Hematopoietic multipotent progenitor cell treated with erythropoietin and hydrocortisone succinate and interleukin-3 and kit ligand, for 15 days (in vitro differentiated cells): ENCODE data around the gene ATOSB.
A peak's percentile ranks its signal among the peaks of the same experiment; 100 is the strongest.
"Not testable (repeated sequence)": the region's sequence is repeated elsewhere in the genome, so short reads cannot be mapped to it uniquely, and the experiment has no call there.

Experiments
- DNase-seq: peaks from one replicate; pipeline ENCODE4 v3.0.0-alpha.2; 2015; ENCODE audit warnings: low spot score

Gene ATOSB, protein sequence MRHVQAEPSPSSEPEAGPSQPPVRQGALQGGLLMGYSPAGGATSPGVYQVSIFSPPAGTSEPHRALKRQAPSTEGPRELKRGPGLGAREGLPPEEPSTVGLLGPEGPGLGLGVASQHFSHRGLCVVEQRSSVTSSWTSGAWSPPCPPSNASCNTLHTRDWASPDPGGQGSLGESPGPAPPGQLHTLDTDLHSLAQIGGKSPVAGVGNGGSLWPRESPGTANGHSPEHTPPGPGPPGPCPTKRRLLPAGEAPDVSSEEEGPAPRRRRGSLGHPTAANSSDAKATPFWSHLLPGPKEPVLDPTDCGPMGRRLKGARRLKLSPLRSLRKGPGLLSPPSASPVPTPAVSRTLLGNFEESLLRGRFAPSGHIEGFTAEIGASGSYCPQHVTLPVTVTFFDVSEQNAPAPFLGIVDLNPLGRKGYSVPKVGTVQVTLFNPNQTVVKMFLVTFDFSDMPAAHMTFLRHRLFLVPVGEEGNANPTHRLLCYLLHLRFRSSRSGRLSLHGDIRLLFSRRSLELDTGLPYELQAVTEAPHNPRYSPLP

DNA sequence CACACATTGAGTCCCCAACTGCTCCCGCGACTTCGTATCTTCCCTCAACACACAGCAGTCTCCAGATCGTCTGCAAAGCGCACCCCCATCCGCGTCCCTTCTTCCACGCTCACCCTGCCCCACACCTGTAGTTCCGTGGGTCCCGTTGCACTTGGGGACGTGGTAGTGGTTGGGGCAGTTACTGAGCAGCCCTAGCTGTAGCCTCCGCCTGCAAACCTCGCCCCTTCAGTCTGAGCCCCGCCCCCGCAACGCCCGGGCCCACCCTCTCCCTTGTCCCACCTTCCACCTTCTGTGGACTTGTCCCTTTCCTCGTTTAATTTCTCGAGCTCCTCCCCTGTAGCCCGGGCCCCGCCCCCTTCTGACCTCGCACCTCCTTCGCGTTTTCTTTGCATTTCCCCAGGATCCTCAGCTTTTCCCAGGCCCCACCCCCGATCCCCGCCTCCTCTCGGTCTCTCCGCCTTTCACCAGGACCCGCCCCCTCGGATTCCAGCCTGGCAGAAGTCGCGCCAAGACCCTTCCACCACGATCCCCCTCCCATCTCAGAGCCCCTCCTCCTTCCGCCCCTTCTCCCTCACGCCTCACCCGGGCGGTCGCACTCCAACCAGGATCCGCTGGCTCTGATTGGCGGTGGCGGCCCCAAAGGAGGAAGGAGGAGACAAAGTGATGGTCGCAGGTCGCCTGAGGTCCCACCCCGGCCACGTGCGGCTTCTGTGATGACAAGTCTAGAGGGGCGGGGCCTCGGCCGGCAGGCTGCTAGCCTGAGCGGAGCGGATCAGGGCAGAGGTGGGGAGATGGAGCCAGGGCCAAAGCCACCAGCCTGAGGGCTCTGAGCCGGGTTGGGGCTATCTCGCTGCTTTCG is at the start of gene ATOSB:
TSS of gene ATOSB (minus strand) at position 183 of the 859 bp plus-strand sequence. CDS start 7,588 bp downstream, outside the sequence.
- DNase-seq, result peak; percentile 93

DNA sequence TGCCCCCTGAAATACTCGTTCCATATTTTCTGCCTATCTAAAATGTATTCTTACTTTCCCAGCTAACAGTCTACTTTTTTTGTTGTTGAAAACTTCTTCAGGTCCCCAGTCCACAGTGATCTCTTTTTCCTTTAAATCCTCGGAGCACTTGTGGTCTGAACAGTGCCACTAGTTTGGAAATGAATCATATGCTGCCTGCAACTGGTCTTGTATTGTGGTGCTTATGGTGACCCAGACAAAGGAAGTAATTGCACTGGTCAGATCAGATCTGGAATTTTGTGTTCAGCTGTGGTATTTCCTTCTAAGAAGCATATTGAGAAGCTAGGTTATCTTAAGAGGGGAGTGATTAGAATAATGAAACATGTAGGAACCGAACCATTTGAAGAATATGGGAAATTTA is 49.0 kb upstream of the ATOSB start:
- DNase-seq, result no peak

DNA sequence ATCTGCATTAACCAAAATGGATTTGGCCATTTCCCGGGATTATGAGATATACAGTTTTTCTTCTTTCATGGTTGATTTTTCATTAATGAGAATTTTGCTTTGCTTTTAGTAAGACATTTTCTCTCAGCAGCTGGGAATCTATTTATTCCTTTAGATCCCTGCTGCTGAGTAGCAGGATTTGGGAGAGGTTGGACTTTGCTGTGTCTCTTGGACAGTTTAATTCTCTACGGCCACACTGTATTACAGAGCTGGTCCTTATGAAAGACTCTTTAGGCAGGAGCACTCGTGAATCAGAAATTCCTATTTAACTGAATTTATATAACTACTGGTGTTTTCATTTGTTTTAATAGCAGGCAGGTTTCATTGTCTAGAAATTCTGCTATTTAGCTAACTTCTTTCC is 47.8 kb upstream of the ATOSB start:
- no peak for DNase-seq

GRCh38 chr9:35162605-35163315 is 47.1 kb upstream of the ATOSB start:
- DNase-seq, result no peak

GRCh38 chr9:35161713-35162604 is 46.3 kb upstream of the ATOSB start, which contains the start of gene UNC13B:
Gene UNC13B (plus strand): TSS chr9:35162009. CDS start chr9:35162284, 275 bp downstream.
- DNase-seq, result peak; percentile 75

GRCh38 chr9:35158501-35159280 is 43.0 kb upstream of the ATOSB start:
- no peak for DNase-seq

DNA sequence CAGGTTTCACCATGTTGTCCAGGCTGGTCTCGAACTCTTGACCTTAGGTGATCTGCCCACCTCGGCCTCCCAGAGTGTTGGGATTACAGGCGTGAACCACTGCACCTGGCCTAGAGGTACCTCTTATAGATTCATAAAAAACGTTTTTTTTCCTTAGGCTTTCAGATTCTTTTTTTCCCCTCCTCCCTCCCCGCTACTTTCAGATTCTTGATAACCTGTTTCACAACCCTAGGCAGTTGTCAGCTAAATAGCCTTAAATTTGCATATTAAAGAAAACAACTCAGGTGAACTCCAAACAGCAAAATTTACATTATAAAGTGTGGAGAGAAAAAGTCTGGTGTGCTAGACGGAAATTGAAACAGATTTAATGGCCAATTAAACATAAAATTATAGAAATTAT is 42.2 kb upstream of the ATOSB start:
- DNase-seq, result not testable (repeated sequence)

- DNase-seq, result no peak
Observed at GRCh38 chr9:35156781-35157180, 41.1 kb upstream of the ATOSB start.

DNA sequence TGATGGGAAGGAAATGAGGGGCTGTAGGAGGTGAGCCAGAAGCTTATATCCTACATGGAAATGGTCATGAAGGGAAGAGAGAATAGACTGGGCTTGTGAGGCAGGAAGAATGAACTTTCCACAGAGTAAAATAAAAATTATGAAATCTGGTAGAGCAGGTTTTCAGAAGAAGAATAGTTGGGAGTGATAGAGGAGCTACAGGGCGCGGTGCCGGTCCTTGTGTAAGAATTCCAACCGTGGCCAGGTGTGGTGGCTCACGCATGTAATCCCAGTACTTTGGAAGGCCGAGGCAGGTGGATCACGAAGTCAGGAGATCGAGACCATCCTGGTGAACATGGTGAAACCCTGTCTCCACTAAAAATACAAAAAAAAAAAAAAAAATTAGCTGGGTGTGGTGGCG is 37.3 kb upstream of the ATOSB start:
- DNase-seq, result no peak

GRCh38 chr9:35147941-35148563 is 32.4 kb upstream of the ATOSB start:
- not testable (repeated sequence) for DNase-seq

- DNase-seq, result no peak
Observed at GRCh38 chr9:35142037-35142436, 26.4 kb upstream of the ATOSB start.

- no peak for DNase-seq
Observed at GRCh38 chr9:35140093-35140492, 24.4 kb upstream of the ATOSB start.

- no peak for DNase-seq
Observed at GRCh38 chr9:35136866-35137265, 21.2 kb upstream of the ATOSB start.

- no peak for DNase-seq
Observed at GRCh38 chr9:35135988-35136387, 20.3 kb upstream of the ATOSB start.

DNA sequence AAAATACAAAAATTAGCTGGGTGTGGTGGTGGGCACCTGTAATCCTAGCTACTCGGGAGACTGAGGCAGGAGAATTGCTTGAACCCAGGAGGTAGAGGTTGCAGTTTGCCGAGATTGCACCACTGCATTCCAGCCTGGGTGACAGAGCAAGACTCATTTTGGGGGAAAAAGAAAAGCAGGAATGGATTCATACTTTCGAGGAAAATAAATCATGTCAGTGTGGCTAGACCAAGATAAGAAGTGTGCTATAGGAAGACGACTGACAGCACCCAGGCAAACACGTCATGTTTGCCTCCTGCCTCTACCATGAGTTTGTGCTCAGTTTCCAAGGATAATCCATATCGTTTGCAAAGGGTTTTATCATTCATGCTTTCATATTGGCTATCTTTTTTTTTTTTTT is 19.3 kb upstream of the ATOSB start:
- DNase-seq, result no peak

- DNase-seq, result peak; percentile 93
Observed at GRCh38 chr9:35116898-35117551, 1.4 kb upstream of the ATOSB start.

GRCh38 chr9:35116539-35116897 is 856 bp upstream of the ATOSB start:
- no peak for DNase-seq

- peak; percentile 71 for DNase-seq
Observed at GRCh38 chr9:35114840-35115628, 628 bp downstream of the ATOSB start.
